ENCODE data around the gene PLEKHH3. TPM values are rescaled to one million over a fixed set of nuclear protein-coding genes. Genes with fewer than 3 reads are reported as not detected.
"Not testable (repeated sequence)": the region's sequence is repeated elsewhere in the genome, so short reads cannot be mapped to it uniquely, and the experiment has no call there.

PLEKHH3 gene
- total and polyA plus RNA-seq, 2 experiments from 2014 or later = 20.5 to 33.7 TPM

DNA sequence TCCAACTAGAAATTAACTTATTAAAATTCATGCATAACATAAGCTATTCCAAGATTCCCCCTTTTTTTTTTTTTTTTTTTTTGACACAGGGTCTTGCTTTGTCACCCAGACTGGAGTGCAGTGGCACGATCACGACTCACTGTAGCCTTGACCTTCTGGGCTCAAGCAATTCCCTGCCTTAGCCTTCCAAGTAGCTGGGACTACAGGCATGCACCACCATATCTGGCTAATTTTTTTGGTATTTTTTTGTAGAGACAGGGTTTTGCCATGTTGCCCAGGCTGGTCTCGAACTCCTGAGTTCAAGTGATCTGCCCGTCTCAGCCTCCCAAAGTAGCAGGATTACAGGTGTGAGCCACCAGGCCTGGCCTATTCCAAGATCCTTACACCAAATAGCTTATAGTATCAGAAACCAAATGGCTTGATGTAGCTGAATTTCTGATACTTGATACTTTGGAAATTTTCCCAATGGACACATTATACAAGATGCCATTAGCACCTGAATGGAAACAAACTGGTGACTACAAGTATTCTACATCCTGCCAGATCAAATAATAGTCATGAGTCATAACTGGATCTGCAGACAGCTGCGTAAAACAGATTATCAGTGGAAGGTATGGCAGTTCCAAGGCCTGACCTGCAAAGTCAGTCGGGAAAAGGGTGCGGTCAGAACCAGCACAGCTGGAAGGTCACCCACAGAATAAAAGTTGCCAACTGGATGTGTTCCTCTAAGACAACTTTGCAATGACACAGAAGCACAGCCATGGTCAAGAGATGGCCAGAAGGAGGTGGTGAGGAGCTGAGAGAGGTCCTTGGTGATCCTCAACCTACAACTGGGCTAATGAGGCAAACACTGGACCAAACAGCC lies 52.8 kb downstream of the PLEKHH3 start:
- no peak overlapping the region for H2AFZ ChIP-seq
- H4K20me1 ChIP-seq (ENCODE audit: insufficient read depth, poor library complexity, severe bottlenecking) = no peaks in the 10 kb centered on the region
- no peaks in the 10 kb centered on the region for H3K9me2 ChIP-seq (replicated peaks; ENCODE audit: insufficient read depth)
- no peaks in the 10 kb centered on the region for H3K4me1 ChIP-seq (ENCODE audit: insufficient read depth)
- no peak overlapping the region for H3K4me2 ChIP-seq
- H3K27ac ChIP-seq = no peak overlapping the region
- no peaks in the 10 kb centered on the region for H3K36me3 ChIP-seq (replicated peaks; ENCODE audit: insufficient read depth, low read depth)
- no peaks in the 10 kb centered on the region for H3K27me3 ChIP-seq
- H3K4me3 ChIP-seq = no peak overlapping the region
- DNase-seq (ENCODE audit: low spot score) = peak; percentile 23
- H3K9me3 ChIP-seq (ENCODE audit: low read depth) = no peaks in the 10 kb centered on the region
- TF ChIP-seq, protein P1, sequence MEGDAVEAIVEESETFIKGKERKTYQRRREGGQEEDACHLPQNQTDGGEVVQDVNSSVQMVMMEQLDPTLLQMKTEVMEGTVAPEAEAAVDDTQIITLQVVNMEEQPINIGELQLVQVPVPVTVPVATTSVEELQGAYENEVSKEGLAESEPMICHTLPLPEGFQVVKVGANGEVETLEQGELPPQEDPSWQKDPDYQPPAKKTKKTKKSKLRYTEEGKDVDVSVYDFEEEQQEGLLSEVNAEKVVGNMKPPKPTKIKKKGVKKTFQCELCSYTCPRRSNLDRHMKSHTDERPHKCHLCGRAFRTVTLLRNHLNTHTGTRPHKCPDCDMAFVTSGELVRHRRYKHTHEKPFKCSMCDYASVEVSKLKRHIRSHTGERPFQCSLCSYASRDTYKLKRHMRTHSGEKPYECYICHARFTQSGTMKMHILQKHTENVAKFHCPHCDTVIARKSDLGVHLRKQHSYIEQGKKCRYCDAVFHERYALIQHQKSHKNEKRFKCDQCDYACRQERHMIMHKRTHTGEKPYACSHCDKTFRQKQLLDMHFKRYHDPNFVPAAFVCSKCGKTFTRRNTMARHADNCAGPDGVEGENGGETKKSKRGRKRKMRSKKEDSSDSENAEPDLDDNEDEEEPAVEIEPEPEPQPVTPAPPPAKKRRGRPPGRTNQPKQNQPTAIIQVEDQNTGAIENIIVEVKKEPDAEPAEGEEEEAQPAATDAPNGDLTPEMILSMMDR (IDR thresholded peaks at IDR 0.05; ENCODE audit: poor library complexity) = no peak
- TF ChIP-seq EZH2phosphoT487 (IDR thresholded peaks at IDR 0.05; ENCODE audit: low read depth, severe bottlenecking, unreplicated experiment) (no peak), EZH2 (IDR thresholded peaks at IDR 0.05; ENCODE audit: borderline replicate concordance) (no peak)
- WGBS (ENCODE audit: low lambda C conversion rate, missing lambda C conversion rate) = 90% methylated on average over 7 of the region's 7 CpGs
- H3K79me2 ChIP-seq = no peaks in the 10 kb centered on the region

DNA sequence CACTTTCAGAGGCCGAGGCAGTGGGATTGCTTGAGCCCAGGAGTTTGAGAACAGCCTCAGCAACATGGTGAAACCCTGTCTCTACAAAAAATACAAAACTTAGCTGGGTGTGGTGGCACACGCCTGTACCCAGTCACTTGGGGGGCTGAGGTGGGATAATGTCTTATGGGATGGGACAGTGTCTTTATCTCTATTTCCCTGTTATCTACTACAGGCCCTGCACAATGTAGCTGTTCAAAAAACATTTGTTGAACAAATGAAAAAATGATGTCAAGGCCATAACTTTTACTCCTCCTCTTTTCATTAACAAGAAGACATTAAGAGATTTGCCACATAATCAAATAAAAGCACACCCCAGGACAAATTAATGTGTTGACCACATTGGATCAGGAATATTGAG lies 53.5 kb downstream of the PLEKHH3 start:
- Histone ChIP-seq H3K27ac (no peak overlapping the region), H3K4me2 (no peak overlapping the region), H4K20me1 (ENCODE audit: insufficient read depth, poor library complexity, severe bottlenecking) (no peaks in the 10 kb centered on the region), H3K27me3 (no peaks in the 10 kb centered on the region), H3K79me2 (no peaks in the 10 kb centered on the region), H2AFZ (no peak overlapping the region), H3K36me3 (replicated peaks; ENCODE audit: insufficient read depth, low read depth) (no peaks in the 10 kb centered on the region), H3K9me2 (replicated peaks; ENCODE audit: insufficient read depth) (no peaks in the 10 kb centered on the region), H3K4me1 (ENCODE audit: insufficient read depth) (no peaks in the 10 kb centered on the region), H3K4me3 (no peak overlapping the region), H3K9me3 (ENCODE audit: low read depth) (no peaks in the 10 kb centered on the region)
- no peak for DNase-seq (ENCODE audit: low spot score)
- 83% methylated on average over 2 of the region's 2 CpGs for WGBS (ENCODE audit: low lambda C conversion rate, missing lambda C conversion rate)
- TF ChIP-seq, protein P1 (IDR thresholded peaks at IDR 0.05; ENCODE audit: poor library complexity) = no peak
- TF ChIP-seq EZH2 (IDR thresholded peaks at IDR 0.05; ENCODE audit: borderline replicate concordance) (no peak), EZH2phosphoT487 (IDR thresholded peaks at IDR 0.05; ENCODE audit: low read depth, severe bottlenecking, unreplicated experiment) (no peak)

DNA sequence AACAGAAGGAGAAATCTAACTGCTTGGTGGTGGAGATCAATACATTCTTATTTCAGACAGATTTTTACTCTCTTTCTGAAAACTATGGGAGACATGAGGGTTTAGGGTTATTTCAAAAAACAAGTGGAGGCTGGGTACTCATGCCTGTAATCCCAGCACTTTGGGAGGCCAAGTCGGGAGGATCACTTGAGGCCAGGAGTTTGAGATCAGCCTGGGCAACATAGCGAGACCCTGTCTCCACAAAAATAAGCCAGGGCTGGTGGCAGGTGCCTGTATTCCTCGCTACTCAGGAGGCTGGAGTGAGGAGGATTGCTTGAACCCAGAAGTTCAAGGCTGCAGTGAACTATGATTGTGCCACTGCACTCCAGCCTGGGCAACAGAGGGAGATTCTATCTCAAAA lies 54.8 kb downstream of the PLEKHH3 start:
- not testable (repeated sequence) for H3K4me1 ChIP-seq (ENCODE audit: insufficient read depth); H3K36me3 ChIP-seq (replicated peaks; ENCODE audit: insufficient read depth, low read depth); H3K4me2 ChIP-seq; H2AFZ ChIP-seq; H3K4me3 ChIP-seq; DNase-seq (ENCODE audit: low spot score); H3K27ac ChIP-seq; H3K9me3 ChIP-seq (ENCODE audit: low read depth); H3K9me2 ChIP-seq (replicated peaks; ENCODE audit: insufficient read depth); H3K79me2 ChIP-seq; H4K20me1 ChIP-seq (ENCODE audit: insufficient read depth, poor library complexity, severe bottlenecking); H3K27me3 ChIP-seq
- WGBS (ENCODE audit: low lambda C conversion rate, missing lambda C conversion rate) = 89% methylated on average over 3 of the region's 3 CpGs

DNA sequence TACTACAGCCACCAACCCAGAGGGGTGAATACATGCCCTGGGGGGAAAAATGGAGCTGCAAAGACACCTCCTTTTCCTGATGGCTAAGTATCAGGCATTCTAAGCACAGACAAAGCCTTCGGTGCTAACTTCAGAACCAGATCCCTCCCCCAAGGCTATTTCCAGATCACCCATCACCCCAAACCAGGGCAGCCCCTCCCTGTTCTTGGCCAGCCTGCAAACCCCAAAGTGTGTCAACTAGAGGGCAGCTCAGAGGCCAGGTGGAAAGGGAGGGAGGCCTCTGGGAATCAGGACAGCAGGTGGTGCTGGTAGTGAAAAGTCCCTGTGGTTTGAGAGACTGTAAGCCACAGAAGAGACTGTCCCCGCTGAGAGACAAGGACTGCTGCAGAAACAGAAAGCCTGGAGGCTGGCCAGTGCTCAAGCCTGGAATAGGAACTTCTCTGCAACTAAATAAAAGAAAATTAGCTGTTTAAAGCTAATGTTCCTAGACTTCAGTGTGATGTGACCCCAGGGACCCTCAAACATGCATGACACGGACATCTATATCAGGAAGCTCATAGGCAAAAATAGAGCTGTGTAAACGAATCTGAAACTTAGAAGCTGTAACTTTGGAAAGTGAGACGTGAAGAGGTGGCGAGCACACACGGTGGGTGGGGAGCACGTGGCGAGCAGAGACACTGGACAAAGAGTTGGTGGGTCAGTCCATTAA lies 58.2 kb downstream of the PLEKHH3 start:
- Histone ChIP-seq H3K27me3 (no peaks in the 10 kb centered on the region), H3K9me2 (replicated peaks; ENCODE audit: insufficient read depth) (no peaks in the 10 kb centered on the region), H3K4me1 (ENCODE audit: insufficient read depth) (no peaks in the 10 kb centered on the region), H3K27ac (no peak overlapping the region), H3K79me2 (no peaks in the 10 kb centered on the region), H4K20me1 (ENCODE audit: insufficient read depth, poor library complexity, severe bottlenecking) (no peaks in the 10 kb centered on the region), H3K4me3 (no peak overlapping the region), H3K36me3 (replicated peaks; ENCODE audit: insufficient read depth, low read depth) (no peaks in the 10 kb centered on the region), H3K9me3 (ENCODE audit: low read depth) (no peaks in the 10 kb centered on the region), H2AFZ (no peak overlapping the region), H3K4me2 (no peak overlapping the region)
- no peak for TF ChIP-seq EZH2phosphoT487 (IDR thresholded peaks at IDR 0.05; ENCODE audit: low read depth, severe bottlenecking, unreplicated experiment)
- TF ChIP-seq, protein P1 (IDR thresholded peaks at IDR 0.05; ENCODE audit: poor library complexity) = peak; percentile 35
- WGBS (ENCODE audit: low lambda C conversion rate, missing lambda C conversion rate) = 70% methylated on average over 9 of the region's 9 CpGs
- peak; percentile 64 for DNase-seq (ENCODE audit: low spot score)
